HFF-Myc (cell line): ENCODE results near the gene CHERP.

Experiments
- DNase-seq: peaks from one replicate; pipeline ENCODE4 v3.0.0-alpha.2; 2011; ENCODE audit warnings: low read depth; ENCODE audit errors: extremely low read depth
- H3K4me3 ChIP-seq: replicated peaks from 2 replicates; pipeline ENCODE4 v1.5.1; 2011; ENCODE audit warnings: low read depth, mild to moderate bottlenecking, control low read depth, low read length
- TF ChIP-seq, protein P1 (sequence below): IDR thresholded peaks from 2 replicates; pipeline ENCODE4 v1.5.1; 2012; ENCODE audit warnings: mild to moderate bottlenecking, low read depth, low read length, control low read depth; ENCODE audit errors: missing control alignments

The CHERP gene

DNA sequence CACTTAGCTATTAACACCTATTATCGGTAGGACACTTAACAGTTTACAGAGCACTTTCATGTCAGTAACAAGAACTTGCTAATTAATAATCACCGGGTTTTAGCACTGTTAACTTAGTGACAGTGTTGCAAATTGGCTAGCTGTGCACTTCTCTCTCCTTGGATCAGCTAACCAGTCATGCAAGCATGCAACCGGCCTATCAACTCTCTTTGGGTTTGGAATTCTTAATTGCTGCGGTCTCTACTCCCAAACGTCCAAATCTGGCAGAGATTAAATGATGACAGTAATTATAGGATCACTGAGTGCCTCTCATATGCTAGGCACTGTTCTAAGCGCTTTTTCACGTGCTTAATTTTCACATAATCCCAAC, 71.7 kb downstream of the CHERP start:
- H3K4me3 ChIP-seq: peak overlapping the region; percentile 91
- TF ChIP-seq, protein P1, sequence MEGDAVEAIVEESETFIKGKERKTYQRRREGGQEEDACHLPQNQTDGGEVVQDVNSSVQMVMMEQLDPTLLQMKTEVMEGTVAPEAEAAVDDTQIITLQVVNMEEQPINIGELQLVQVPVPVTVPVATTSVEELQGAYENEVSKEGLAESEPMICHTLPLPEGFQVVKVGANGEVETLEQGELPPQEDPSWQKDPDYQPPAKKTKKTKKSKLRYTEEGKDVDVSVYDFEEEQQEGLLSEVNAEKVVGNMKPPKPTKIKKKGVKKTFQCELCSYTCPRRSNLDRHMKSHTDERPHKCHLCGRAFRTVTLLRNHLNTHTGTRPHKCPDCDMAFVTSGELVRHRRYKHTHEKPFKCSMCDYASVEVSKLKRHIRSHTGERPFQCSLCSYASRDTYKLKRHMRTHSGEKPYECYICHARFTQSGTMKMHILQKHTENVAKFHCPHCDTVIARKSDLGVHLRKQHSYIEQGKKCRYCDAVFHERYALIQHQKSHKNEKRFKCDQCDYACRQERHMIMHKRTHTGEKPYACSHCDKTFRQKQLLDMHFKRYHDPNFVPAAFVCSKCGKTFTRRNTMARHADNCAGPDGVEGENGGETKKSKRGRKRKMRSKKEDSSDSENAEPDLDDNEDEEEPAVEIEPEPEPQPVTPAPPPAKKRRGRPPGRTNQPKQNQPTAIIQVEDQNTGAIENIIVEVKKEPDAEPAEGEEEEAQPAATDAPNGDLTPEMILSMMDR: no peak
- no peak for DNase-seq
